Parietal lobe (tissue), 2 donors: Measurements from ENCODE around the gene PET100. TPM values are rescaled to one million over a fixed set of nuclear protein-coding genes. Genes with fewer than 3 reads are reported as not detected.

Experiments
- small RNA-seq: library from RNA; depleted of rRNA; stranded (forward); fragments of <200 nt; gene quantifications from one replicate; pipeline ENCODE3, GENCODE V24; 2014; ENCODE audit warnings: low replicate concordance
- total RNA-seq: library from RNA; depleted of rRNA; stranded (reverse); fragments of >200 nt; gene quantifications from one replicate; pipeline ENCODE4 v1.2.3, GENCODE V29; 2014

The PET100 gene
- total RNA-seq, result 23.2 TPM

DNA sequence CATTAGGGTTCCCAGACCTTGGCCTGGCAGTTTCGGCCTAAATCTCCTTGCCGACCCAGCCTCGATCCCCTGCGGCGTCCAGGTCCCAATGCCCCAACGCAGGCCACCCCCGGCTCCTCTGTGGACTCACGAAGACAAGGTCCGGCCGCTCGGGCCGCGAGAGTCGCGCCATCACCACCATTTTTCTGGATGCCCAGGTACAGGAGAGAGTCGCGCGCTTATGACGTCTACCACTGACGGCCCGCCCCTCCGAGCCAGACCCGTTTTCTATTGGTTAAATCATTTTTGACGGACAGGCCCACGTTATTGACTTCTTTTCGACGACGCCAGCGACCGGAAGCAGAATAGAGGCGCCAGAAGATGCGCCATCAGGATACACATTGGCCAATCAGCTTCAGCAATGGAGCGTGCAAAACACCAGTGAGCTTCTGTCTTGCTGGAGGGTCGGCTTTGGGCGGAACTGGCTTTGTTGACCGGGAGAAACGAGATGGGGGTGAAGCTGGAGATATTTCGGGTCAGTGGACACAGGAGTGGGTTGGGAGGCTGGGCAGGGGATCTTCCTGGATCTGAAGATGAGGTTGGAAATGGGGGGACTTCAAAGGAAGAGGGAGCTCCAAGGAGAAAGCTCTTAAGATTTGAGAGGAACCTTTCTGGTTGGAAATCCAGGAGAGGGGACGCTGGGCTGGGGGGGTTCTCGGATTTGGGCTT is at the start of gene PET100, which contains the start of gene XAB2:
PET100 (plus strand) TSS at position 447 of the 708 bp plus-strand sequence; CDS start at position 488, 41 bp downstream.
XAB2 (minus strand) TSS at position 199 of the 708 bp plus-strand sequence; CDS start at position 181, 18 bp downstream.

GRCh38 chr19:7595466-7596133 is 34.0 kb upstream of the PET100 start, which contains the start of gene CAMSAP3:
Gene CAMSAP3 (plus strand): TSS chr19:7595863. CDS start chr19:7596003, 140 bp downstream.

GRCh38 chr19:7633698-7634097 is 4.1 kb downstream of the PET100 start, which contains the start of gene PCP2:
Gene PCP2 (minus strand): TSS chr19:7633719. CDS start chr19:7633457, 262 bp downstream.

DNA sequence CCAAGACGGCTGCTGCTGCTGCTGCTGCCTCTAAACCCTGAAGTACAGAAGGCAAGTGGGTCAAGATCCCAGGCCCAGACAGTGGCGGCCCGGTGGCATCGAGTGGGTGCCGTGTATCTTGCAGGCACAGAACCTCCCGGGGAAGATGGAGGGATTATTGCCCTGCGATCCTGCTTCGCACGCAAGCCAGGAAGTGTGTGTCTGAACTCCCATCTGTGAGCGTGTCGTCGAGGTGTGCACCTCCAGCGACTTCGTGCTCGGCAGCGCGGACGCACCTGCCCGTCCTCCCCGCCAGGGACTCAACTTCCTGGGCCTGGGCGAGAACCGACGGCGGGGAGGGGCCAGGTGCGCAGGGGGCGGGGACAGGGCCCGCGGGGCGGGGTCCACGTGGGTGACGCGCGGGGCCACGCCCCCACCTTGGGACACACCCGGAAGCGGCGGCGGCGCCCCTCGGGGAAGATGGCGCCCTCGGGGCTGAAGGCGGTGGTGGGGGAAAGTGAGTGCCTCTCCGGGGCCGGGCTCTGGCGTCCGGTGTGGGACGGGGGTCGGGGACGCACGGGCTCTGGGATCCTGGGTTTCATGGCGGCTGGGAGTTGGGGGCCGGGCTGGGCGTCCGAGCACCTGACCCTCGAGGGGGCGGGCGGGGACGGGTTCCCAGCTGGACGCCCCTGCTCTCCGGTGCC is 7.2 kb downstream of the PET100 start, which contains the start of gene STXBP2:
STXBP2 (plus strand) TSS at position 420 of the 683 bp plus-strand sequence; CDS start at position 460, 40 bp downstream.

GRCh38 chr19:7668842-7669241 is 39.2 kb downstream of the PET100 start, which contains the start of gene RETN:
Gene RETN (plus strand): TSS chr19:7669049. CDS start chr19:7669327, 278 bp downstream.

DNA sequence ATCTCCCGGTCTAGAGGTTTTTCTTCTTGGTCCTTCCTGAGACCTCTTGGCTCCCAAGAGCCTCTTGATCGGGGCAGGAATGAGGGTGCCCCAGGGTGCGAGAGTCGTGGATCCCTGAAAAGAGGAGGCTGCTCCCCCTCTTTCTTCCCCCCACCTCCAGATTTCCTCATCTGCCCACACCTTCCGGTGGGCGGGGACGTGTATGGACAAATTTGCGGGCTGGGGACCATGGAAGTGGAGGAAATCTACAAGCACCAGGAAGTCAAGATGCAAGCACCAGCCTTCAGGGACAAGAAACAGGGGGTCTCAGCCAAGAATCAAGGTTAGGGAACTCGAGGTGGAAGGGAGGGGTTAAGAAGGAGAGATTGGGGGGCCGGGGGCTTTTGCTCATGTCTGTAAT is 47.3 kb downstream of the PET100 start, which contains the start of gene MCEMP1:
MCEMP1 (plus strand) TSS at position 237 of the 400 bp plus-strand sequence; CDS start at position 268, 31 bp downstream.

DNA sequence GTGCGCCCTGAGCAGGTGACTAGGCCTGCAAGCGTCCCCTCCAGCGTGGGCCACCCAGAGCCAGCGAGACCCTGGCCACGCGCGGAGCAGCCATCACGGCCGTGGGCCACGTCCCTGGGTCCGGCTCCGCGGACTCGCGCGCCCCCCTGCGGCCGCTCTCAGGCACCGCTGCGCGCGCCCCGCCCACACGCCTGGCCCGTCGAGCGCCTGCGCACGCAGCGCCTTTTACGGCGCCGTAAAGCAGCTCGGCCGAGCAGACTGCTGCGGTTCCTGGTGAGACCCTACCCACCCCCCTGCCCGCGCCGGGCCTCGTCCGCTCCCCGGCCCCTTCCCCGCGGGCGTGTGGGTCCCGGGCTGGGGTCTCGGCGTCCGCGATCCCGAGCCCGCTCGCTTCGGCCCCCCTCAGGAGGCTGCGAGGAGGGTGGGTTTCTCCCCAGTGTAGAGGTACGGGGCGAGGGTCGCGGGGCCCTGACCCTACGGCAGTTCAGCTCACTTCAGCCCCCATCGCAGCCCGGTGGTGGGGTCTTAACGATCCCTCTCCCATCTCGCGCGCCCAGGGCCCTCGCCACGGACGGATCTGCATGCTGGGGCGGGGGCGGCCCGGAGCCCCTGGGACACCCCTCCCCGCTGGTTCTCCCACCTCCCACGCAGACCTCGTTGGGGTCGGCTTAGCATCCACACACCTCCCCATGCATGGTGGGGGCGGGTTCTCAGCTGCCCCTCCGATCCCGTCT is 51.2 kb downstream of the PET100 start, which contains the start of gene TRAPPC5:
TRAPPC5 (plus strand) TSS at position 228 of the 734 bp plus-strand sequence. CDS start 1,421 bp downstream, outside the sequence.

Small RNA genes within 50 kb of the gene (small RNA-seq; reads per million reads assigned to genes)
- gene MIR6792, result not detected

Other genes starting within 250 kb of the PET100 start
- 0.94 TPM for gene PEX11G, start 140.8 kb upstream of the PET100 start, total RNA-seq
- gene ZNF358, start 113.7 kb upstream of the PET100 start, total RNA-seq, result 14.7 TPM
- gene MCOLN1, start 107.2 kb upstream of the PET100 start, total RNA-seq, result 13.1 TPM
- 57.9 TPM for gene PNPLA6, start 94.1 kb upstream of the PET100 start, total RNA-seq
- 28.2 TPM for gene CAMSAP3, start 33.9 kb upstream of the PET100 start, total RNA-seq
- 32.9 TPM for gene XAB2, start 248 bp upstream of the PET100 start, total RNA-seq
- not detected for gene PCP2, start 3.9 kb downstream of the PET100 start, total RNA-seq
- 3.4 TPM for gene STXBP2, start 7.3 kb downstream of the PET100 start, total RNA-seq
- not detected for gene RETN, start 39.3 kb downstream of the PET100 start, total RNA-seq
- not detected for gene MCEMP1, start 47.3 kb downstream of the PET100 start, total RNA-seq
- gene TRAPPC5, start 51.0 kb downstream of the PET100 start, total RNA-seq, result 13.1 TPM
- gene FCER2, start 72.3 kb downstream of the PET100 start, total RNA-seq, result not detected
- gene CLEC4G, start 102.3 kb downstream of the PET100 start, total RNA-seq, result not detected
- not detected for gene CD209, start 117.7 kb downstream of the PET100 start, total RNA-seq
- gene CLEC4M, start 133.4 kb downstream of the PET100 start, total RNA-seq, result not detected
- 57.0 TPM for gene EVI5L, start 200.4 kb downstream of the PET100 start, total RNA-seq
- gene PRR36, start 244.6 kb downstream of the PET100 start, total RNA-seq, result 6.6 TPM